GM23248 (cell line): ENCODE results near the gene SOX5.

Experiments used
- EZH2 ChIP-seq: fragments of 200-600 bp; sonication (generic); IDR thresholded peaks from 2 replicates; pipeline ENCODE4 v1.6.1; 2018; ENCODE audit warnings: antibody characterized with exemption, mild to moderate bottlenecking; ENCODE audit not compliant: insufficient read depth, poor library complexity, severe bottlenecking
- EZH2phosphoT487 ChIP-seq: fragments of 200-600 bp; sonication (generic); IDR thresholded peaks from 2 replicates; pipeline ENCODE4 v1.6.1; 2018; ENCODE audit warnings: antibody characterized with exemption, moderate library complexity, mild to moderate bottlenecking, low read depth; ENCODE audit not compliant: insufficient read depth

DNA sequence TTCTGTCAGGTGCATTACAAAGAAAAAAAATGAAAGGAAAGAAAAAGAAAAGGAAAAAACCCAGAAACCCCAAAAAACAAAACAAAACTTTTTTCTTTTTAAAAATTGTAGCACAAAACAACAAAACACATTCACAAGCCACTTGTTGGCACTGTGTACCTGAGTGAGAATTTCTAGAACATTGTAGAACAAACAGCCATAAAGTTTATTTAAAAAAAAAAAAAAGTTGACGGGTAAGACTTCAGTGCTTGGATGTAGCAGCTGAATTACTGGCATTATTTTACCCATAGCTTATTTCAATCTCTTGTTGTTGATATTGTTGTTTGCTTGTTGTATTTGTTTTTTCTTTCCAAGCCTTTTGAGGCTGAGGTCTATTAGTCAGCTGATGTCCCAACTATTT lies 415.8 kb downstream of the SOX5 start:
- TF ChIP-seq EZH2phosphoT487 (no peak), EZH2 (no peak)
